ENCODE data around the gene AGPAT1. TPM values are rescaled to one million over a fixed set of nuclear protein-coding genes. Genes with fewer than 3 reads are reported as not detected.

The AGPAT1 gene, protein sequence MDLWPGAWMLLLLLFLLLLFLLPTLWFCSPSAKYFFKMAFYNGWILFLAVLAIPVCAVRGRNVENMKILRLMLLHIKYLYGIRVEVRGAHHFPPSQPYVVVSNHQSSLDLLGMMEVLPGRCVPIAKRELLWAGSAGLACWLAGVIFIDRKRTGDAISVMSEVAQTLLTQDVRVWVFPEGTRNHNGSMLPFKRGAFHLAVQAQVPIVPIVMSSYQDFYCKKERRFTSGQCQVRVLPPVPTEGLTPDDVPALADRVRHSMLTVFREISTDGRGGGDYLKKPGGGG
- total RNA-seq (10 to 100 TPM; 55.5 to 61.2 TPM), polyA plus RNA-seq (ENCODE audit: insufficient read length in 6 of 6) (10 to 100 TPM; 68.0 to 78.4 (median 71.9) TPM)
- long read RNA-seq, donor 1, transcript AGPAT1-203 (7 exons, 2,234 nt): major isoform, 19 of 22 reads
- long read RNA-seq, donor 1, partial matches to known transcripts: 0 of 22 reads
- long read RNA-seq, donor 1, other reads (novel, unspliced or antisense): 0 of 22 reads
- long read RNA-seq, donor 2, transcript AGPAT1-203 (7 exons, 2,234 nt): major isoform, 16 of 18 reads
- long read RNA-seq, donor 2, partial matches to known transcripts: 0 of 18 reads
- long read RNA-seq, donor 2, other reads (novel, unspliced or antisense): 0 of 18 reads
- long read RNA-seq, donor 3, transcript AGPAT1-203 (7 exons, 2,234 nt): major isoform, 14 of 15 reads
- long read RNA-seq, donor 3, partial matches to known transcripts: 0 of 15 reads
- long read RNA-seq, donor 3, other reads (novel, unspliced or antisense): 0 of 15 reads
- long read RNA-seq, donor 4, partial matches to known transcripts: 3 of 14 reads
- long read RNA-seq, donor 4, other reads (novel, unspliced or antisense): 11 of 14 reads
- long read RNA-seq, donor 5, transcript AGPAT1-203 (7 exons, 2,234 nt): major isoform, 16 of 17 reads
- long read RNA-seq, donor 5, partial matches to known transcripts: 0 of 17 reads
- long read RNA-seq, donor 5, other reads (novel, unspliced or antisense): 0 of 17 reads
- long read RNA-seq, donor 6, transcript AGPAT1-203 (7 exons, 2,234 nt): major isoform, 12 of 12 reads
- long read RNA-seq, donor 6, partial matches to known transcripts: 0 of 12 reads
- long read RNA-seq, donor 6, other reads (novel, unspliced or antisense): 0 of 12 reads
- long read RNA-seq, donor 7, transcript AGPAT1-203 (7 exons, 2,234 nt): major isoform, 8 of 8 reads
- long read RNA-seq, donor 7, partial matches to known transcripts: 0 of 8 reads
- long read RNA-seq, donor 7, other reads (novel, unspliced or antisense): 0 of 8 reads
- long read RNA-seq, donor 8, transcript AGPAT1-203 (7 exons, 2,234 nt): major isoform, 10 of 10 reads
- long read RNA-seq, donor 8, partial matches to known transcripts: 0 of 10 reads
- long read RNA-seq, donor 8, other reads (novel, unspliced or antisense): 0 of 10 reads
- long read RNA-seq, donor 9: 0 reads
- long read RNA-seq, donor 10, partial matches to known transcripts: 2 of 14 reads
- long read RNA-seq, donor 10, other reads (novel, unspliced or antisense): 11 of 14 reads
- long read RNA-seq, donor 11, transcript AGPAT1-203 (7 exons, 2,234 nt): major isoform, 29 of 35 reads
- long read RNA-seq, donor 11, partial matches to known transcripts: 5 of 35 reads
- long read RNA-seq, donor 11, other reads (novel, unspliced or antisense): 0 of 35 reads
- long read RNA-seq, donor 12, transcript AGPAT1-203 (7 exons, 2,234 nt): major isoform, 15 of 142 reads
- long read RNA-seq, donor 12, partial matches to known transcripts: 109 of 142 reads
- long read RNA-seq, donor 12, other reads (novel, unspliced or antisense): 18 of 142 reads

GRCh38 chr6:32175711-32176475 is at the start of gene AGPAT1:
TSS of gene AGPAT1 (minus strand) at chr6:32176084. CDS start at chr6:32171496, 4,588 bp downstream.
- DNase-seq (peak; percentile 97 to 98 (median 98)), ATAC-seq (peak; percentile 75)
- Histone ChIP-seq H3K4me1 (peaks cover 23 to 63% of the 10 kb centered on the region in 2 donors), H3K36me3 (peaks cover 0 to 17% of the 10 kb centered on the region in 2 donors), H3K27ac (peak within 1 kb of the TSS; percentile 97 to 98), H3K9me3 (no peaks in the 10 kb centered on the region), H3K27me3 (no peaks in the 10 kb centered on the region), H3K4me3 (peak within 1 kb of the TSS; percentile 74 to 79)
- TF ChIP-seq, protein P1, sequence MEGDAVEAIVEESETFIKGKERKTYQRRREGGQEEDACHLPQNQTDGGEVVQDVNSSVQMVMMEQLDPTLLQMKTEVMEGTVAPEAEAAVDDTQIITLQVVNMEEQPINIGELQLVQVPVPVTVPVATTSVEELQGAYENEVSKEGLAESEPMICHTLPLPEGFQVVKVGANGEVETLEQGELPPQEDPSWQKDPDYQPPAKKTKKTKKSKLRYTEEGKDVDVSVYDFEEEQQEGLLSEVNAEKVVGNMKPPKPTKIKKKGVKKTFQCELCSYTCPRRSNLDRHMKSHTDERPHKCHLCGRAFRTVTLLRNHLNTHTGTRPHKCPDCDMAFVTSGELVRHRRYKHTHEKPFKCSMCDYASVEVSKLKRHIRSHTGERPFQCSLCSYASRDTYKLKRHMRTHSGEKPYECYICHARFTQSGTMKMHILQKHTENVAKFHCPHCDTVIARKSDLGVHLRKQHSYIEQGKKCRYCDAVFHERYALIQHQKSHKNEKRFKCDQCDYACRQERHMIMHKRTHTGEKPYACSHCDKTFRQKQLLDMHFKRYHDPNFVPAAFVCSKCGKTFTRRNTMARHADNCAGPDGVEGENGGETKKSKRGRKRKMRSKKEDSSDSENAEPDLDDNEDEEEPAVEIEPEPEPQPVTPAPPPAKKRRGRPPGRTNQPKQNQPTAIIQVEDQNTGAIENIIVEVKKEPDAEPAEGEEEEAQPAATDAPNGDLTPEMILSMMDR (IDR thresholded peaks at IDR 0.05): no peak
- intact Hi-C loops (cut with DNase I): no loop called here

GRCh38 chr6:32224696-32225095 is 48.8 kb upstream of the AGPAT1 start:
- TF ChIP-seq, protein P1 (IDR thresholded peaks at IDR 0.05): no peak
- peak overlapping the region in 1 of 2 donors; percentile 49 for H3K27ac ChIP-seq
- intact Hi-C loops (cut with DNase I): no loop called here

DNA sequence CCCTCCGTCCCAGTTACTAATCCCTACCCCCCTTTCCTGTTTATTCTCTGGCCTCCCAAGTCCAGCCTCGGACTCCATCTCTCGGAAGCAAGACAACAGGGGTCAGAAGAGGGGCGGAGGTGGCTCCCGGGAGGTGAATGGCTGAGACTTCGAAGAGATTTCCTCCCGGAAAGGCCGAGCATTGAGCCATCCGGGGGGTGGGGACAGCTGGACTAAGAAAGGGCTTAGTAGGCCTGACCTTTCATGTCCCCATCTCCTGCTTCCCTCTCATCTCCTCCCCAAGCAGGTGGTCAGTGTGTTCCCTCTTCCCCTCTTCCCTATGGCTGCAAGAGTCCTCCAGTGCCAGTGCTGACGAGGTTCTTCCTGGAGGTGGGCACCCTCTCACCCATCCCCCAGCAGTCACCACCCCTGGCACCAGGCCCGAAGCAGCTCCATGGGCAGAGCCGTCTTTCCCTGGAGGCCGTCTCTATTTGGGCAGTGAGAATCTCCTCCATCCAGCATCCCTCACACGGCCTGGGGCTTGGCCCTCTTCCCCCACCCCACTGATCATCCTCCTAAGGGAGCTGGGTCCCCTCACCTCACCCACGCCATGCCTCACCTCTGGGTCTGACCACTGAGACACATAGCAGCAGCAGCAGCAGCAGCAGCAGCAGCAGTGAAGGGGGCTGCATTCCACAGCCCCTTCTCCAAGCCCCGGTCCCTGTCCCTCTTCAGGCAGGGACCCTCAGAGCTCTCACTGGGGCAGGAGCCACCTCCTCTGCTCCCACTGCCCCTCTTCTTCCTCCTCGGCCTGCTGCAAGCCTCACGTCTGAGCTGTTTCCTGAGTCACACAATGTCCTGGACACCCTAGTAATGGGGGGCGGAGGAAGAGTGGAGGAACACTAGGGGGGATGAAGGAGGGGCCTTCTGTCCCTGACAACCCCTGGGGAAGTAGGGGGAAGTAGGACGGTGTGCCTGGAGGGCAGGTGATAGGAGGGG is 47.7 kb upstream of the AGPAT1 start, which contains the start of gene NOTCH4:
TSS of gene NOTCH4 (minus strand) at position 810 of the 978 bp plus-strand sequence. CDS start at position 671, 139 bp downstream.
- DNase-seq: no peak

More at GRCh38 chr6:32224696-32225095, 48.8 kb upstream of the AGPAT1 start:
- DNase-seq: no peak
- Histone ChIP-seq H3K36me3 (no peaks in the 10 kb centered on the region), H3K4me1 (peaks cover 0 to 5% of the 10 kb centered on the region in 2 donors), H3K4me3 (no peak overlapping the region), H3K9me3 (no peaks in the 10 kb centered on the region), H3K27me3 (peaks cover 0 to 7% of the 10 kb centered on the region in 2 donors)
- ATAC-seq: no peak

More for the DNA sequence above, 47.7 kb upstream of the AGPAT1 start, which contains the start of gene NOTCH4:
- TF ChIP-seq, protein P1 (IDR thresholded peaks at IDR 0.05): no peak
- intact Hi-C loops (cut with DNase I): no loop called here
- peaks cover 0 to 5% of the 10 kb centered on the region in 2 donors for H3K4me1 ChIP-seq
- H3K9me3 ChIP-seq: no peaks in the 10 kb centered on the region
- ATAC-seq: peak; percentile 29
- peaks cover 0 to 4% of the 10 kb centered on the region in 2 donors for H3K36me3 ChIP-seq
- H3K4me3 ChIP-seq: peak within 1 kb of the TSS in 1 of 2 donors; percentile 37
- peak within 1 kb of the TSS; percentile 49 to 65 for H3K27ac ChIP-seq
- peaks cover 0 to 7% of the 10 kb centered on the region in 2 donors for H3K27me3 ChIP-seq
